ENCODE results near the gene LHFPL3.

Gene LHFPL3

DNA sequence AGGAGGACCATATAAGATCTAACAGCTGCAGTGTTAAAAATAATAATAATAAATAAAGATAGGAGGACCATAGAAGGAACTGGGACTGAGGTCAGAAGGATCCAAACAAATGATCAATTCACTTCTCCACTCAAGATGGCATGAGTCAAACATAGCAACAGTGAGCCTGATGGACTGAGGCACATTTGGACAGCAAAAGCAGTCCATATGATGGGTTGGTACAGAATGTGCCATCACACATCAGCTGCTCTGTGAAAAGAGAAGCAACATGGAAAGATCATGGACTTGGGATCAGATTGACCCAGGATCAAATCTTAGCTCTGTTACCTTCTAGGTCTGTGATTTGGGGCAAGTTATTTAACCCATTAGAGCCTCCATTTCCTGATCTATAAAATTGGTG, 496.7 kb downstream of the LHFPL3 start:
- Histone ChIP-seq H3K4me1 (ENCODE audit: control insufficient read depth in 2 of 2, insufficient read depth in 1 of 2, low read depth in 1 of 2, low read length in 2 of 2) (peaks cover 0 to 3% of the 10 kb centered on the region in 2 donors), H3K4me3 (ENCODE audit: low read length in 2 of 2) (no peak overlapping the region), H2AFZ (ENCODE audit: low read length) (no peak overlapping the region), H3K4ac (ENCODE audit: low read length) (no peak overlapping the region), H4K91ac (ENCODE audit: low read depth, low read length, poor library complexity) (no peak overlapping the region), H3K9me3 (replicated peaks in 1 of 2; ENCODE audit: control insufficient read depth in 2 of 2, insufficient read depth in 1 of 2, low read depth in 1 of 2, low read length in 2 of 2) (no peaks in the 10 kb centered on the region), H3K18ac (ENCODE audit: low read length) (no peak overlapping the region), H2BK5ac (ENCODE audit: low read length) (no peak overlapping the region), H2BK120ac (ENCODE audit: low read depth, low read length) (no peak overlapping the region), H3K14ac (ENCODE audit: low read length) (no peak overlapping the region), H3K27me3 (ENCODE audit: control insufficient read depth in 3 of 3, insufficient read depth in 3 of 3, low read depth in 1 of 3, low read length in 3 of 3) (no peaks in the 10 kb centered on the region), H2AK5ac (ENCODE audit: low read depth, low read length) (no peak overlapping the region), H2BK15ac (ENCODE audit: low read length) (no peak overlapping the region), H3K4me2 (ENCODE audit: insufficient read depth, low read length, poor library complexity, severe bottlenecking) (no peak overlapping the region), H2BK12ac (ENCODE audit: low read length) (no peak overlapping the region), H3K36me3 (replicated peaks in 1 of 2; ENCODE audit: control insufficient read depth in 2 of 2, insufficient read depth in 2 of 2, low read length in 2 of 2) (no peaks in the 10 kb centered on the region), H4K8ac (ENCODE audit: low read depth, low read length) (no peak overlapping the region), H3K9ac (ENCODE audit: low read depth, low read length, poor library complexity) (no peak overlapping the region), H3K23ac (ENCODE audit: low read depth, low read length, poor library complexity) (no peak overlapping the region), H3K27ac (replicated peaks; ENCODE audit: low read length) (no peak overlapping the region), H3K79me1 (ENCODE audit: low read depth, low read length) (no peaks in the 10 kb centered on the region)
- no peak for DNase-seq (ENCODE audit: low spot score)

DNA sequence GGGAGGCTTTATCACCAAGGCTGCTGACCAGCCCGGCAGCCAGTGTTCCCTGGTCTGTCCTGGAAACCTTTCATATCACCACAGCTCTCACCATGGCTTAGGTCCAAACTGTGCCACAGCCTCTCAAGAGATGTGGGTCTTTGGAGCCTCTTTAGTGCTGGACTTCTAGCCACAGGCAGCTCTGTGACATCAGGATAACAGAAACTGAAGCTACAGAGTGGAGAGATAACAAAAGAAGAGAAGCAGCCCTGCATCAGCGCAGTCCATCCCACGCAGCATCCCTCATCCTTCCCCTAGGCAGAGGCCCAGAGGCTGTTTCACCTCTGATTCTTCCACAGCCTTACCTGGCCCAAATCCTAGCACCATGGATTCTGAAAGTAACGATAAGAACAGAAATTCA, 497.7 kb downstream of the LHFPL3 start:
- Histone ChIP-seq H3K27ac (replicated peaks; ENCODE audit: low read length) (no peak overlapping the region), H3K4me2 (ENCODE audit: insufficient read depth, low read length, poor library complexity, severe bottlenecking) (no peak overlapping the region), H2AK5ac (ENCODE audit: low read depth, low read length) (no peak overlapping the region), H3K18ac (ENCODE audit: low read length) (no peak overlapping the region), H3K79me1 (ENCODE audit: low read depth, low read length) (no peaks in the 10 kb centered on the region), H2AFZ (ENCODE audit: low read length) (no peak overlapping the region), H3K14ac (ENCODE audit: low read length) (no peak overlapping the region), H3K23ac (ENCODE audit: low read depth, low read length, poor library complexity) (no peak overlapping the region), H2BK12ac (ENCODE audit: low read length) (no peak overlapping the region), H3K36me3 (replicated peaks in 1 of 2; ENCODE audit: control insufficient read depth in 2 of 2, insufficient read depth in 2 of 2, low read length in 2 of 2) (no peaks in the 10 kb centered on the region), H2BK15ac (ENCODE audit: low read length) (no peak overlapping the region), H4K91ac (ENCODE audit: low read depth, low read length, poor library complexity) (no peak overlapping the region), H3K9ac (ENCODE audit: low read depth, low read length, poor library complexity) (no peak overlapping the region), H3K4me3 (ENCODE audit: low read length in 2 of 2) (no peak overlapping the region), H3K4ac (ENCODE audit: low read length) (no peak overlapping the region), H3K4me1 (ENCODE audit: control insufficient read depth in 2 of 2, insufficient read depth in 1 of 2, low read depth in 1 of 2, low read length in 2 of 2) (peaks cover 0 to 2% of the 10 kb centered on the region in 2 donors), H2BK120ac (ENCODE audit: low read depth, low read length) (no peak overlapping the region), H2BK5ac (ENCODE audit: low read length) (no peak overlapping the region), H3K27me3 (ENCODE audit: control insufficient read depth in 3 of 3, insufficient read depth in 3 of 3, low read depth in 1 of 3, low read length in 3 of 3) (no peaks in the 10 kb centered on the region), H3K9me3 (replicated peaks in 1 of 2; ENCODE audit: control insufficient read depth in 2 of 2, insufficient read depth in 1 of 2, low read depth in 1 of 2, low read length in 2 of 2) (no peaks in the 10 kb centered on the region), H4K8ac (ENCODE audit: low read depth, low read length) (no peak overlapping the region)
- no CpG with 5 or more reads among the region's 4 CpGs for WGBS, 2 donors (ENCODE audit: extremely low coverage in 2 of 2, insufficient read length in 2 of 2, insufficient replicate concordance in 1 of 2)
- no peak for DNase-seq (ENCODE audit: low spot score)

DNA sequence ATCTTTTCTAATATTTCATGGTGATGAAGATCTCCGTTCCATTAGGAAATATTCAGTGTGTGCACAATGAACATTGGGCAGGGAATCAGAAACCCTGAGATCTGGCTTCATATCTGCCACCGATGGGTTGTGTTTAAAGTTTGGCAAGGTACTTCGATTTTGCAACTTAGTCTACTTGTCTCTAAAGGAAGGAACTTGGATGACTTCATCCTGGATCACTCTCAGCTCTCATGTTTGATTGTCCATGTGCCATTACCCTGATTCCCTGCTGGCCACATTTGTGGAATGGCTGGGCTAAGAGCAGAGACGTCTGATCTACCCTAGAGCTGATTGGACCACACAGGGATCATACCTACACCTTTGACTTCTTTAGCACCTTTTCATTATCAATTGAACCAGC, 508.6 kb downstream of the LHFPL3 start:
- H4K91ac ChIP-seq (ENCODE audit: low read depth, low read length, poor library complexity): no peak overlapping the region
- no peak for DNase-seq (ENCODE audit: low spot score)
- H3K27ac ChIP-seq (replicated peaks; ENCODE audit: low read length): no peak overlapping the region
- H3K36me3 ChIP-seq (replicated peaks in 1 of 2; ENCODE audit: control insufficient read depth in 2 of 2, insufficient read depth in 2 of 2, low read length in 2 of 2): no peaks in the 10 kb centered on the region
- no peak overlapping the region for H3K23ac ChIP-seq (ENCODE audit: low read depth, low read length, poor library complexity)
- no peak overlapping the region for H2BK5ac ChIP-seq (ENCODE audit: low read length)
- H3K18ac ChIP-seq (ENCODE audit: low read length): no peak overlapping the region
- no peaks in the 10 kb centered on the region for H3K27me3 ChIP-seq (ENCODE audit: control insufficient read depth in 3 of 3, insufficient read depth in 3 of 3, low read depth in 1 of 3, low read length in 3 of 3)
- no peak overlapping the region for H4K8ac ChIP-seq (ENCODE audit: low read depth, low read length)
- no peak overlapping the region for H2AFZ ChIP-seq (ENCODE audit: low read length)
- no peak overlapping the region for H2BK15ac ChIP-seq (ENCODE audit: low read length)
- no CpG with 5 or more reads among the region's 4 CpGs for WGBS, 2 donors (ENCODE audit: extremely low coverage in 2 of 2, insufficient read length in 2 of 2, insufficient replicate concordance in 1 of 2)
- no peaks in the 10 kb centered on the region for H3K79me1 ChIP-seq (ENCODE audit: low read depth, low read length)
- no peak overlapping the region for H2BK12ac ChIP-seq (ENCODE audit: low read length)
- H3K4me3 ChIP-seq (ENCODE audit: low read length in 2 of 2): no peak overlapping the region
- H3K4ac ChIP-seq (ENCODE audit: low read length): no peak overlapping the region
- H3K4me1 ChIP-seq (ENCODE audit: control insufficient read depth in 2 of 2, insufficient read depth in 1 of 2, low read depth in 1 of 2, low read length in 2 of 2): peaks cover 0 to 3% of the 10 kb centered on the region in 2 donors
- no peak overlapping the region for H2BK120ac ChIP-seq (ENCODE audit: low read depth, low read length)
- no peak overlapping the region for H2AK5ac ChIP-seq (ENCODE audit: low read depth, low read length)
- no peak overlapping the region for H3K9ac ChIP-seq (ENCODE audit: low read depth, low read length, poor library complexity)
- no peak overlapping the region for H3K14ac ChIP-seq (ENCODE audit: low read length)
- no peaks in the 10 kb centered on the region for H3K9me3 ChIP-seq (replicated peaks in 1 of 2; ENCODE audit: control insufficient read depth in 2 of 2, insufficient read depth in 1 of 2, low read depth in 1 of 2, low read length in 2 of 2)
- no peak overlapping the region for H3K4me2 ChIP-seq (ENCODE audit: insufficient read depth, low read length, poor library complexity, severe bottlenecking)

DNA sequence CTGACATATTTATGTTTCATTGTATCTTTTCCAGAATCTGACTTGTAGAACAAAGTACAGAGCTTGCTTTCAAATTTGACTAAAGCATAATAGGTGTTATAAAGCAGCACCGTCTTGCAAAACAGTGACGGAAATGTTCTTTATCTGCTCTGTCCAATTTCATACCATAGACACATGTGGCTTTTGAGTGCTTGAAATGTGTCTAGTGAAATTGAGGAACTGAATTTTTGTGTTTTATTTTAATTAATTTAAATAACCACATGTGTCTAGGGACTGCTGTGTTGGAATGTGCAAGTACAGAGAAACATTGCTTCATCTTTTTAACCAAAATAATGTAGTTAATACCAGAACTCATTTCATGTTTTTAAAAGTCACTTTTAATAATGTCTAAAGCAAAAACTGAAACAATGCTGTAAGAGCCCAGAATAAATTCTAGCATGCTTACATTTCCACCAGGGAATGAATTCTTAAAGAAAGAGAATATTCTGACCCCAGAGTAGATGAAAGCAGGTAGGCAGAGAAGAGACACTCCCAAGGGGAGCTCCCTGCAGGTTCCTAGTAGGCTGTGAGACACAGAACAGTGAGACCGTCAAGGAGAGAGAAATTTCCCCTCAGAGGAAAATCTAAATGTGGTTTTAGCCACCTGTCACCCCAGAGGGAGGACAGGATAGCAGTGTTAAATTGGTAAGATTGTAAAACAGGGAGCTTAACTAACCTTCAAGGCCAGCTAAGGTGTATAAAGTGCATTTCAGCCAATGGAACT, 510.3 kb downstream of the LHFPL3 start:
- Histone ChIP-seq H3K9me3 (replicated peaks in 1 of 2; ENCODE audit: control insufficient read depth in 2 of 2, insufficient read depth in 1 of 2, low read depth in 1 of 2, low read length in 2 of 2) (no peaks in the 10 kb centered on the region), H2BK120ac (ENCODE audit: low read depth, low read length) (no peak overlapping the region), H2BK12ac (ENCODE audit: low read length) (no peak overlapping the region), H3K4me3 (ENCODE audit: low read length in 2 of 2) (no peak overlapping the region), H3K4ac (ENCODE audit: low read length) (no peak overlapping the region), H2BK15ac (ENCODE audit: low read length) (no peak overlapping the region), H3K14ac (ENCODE audit: low read length) (no peak overlapping the region), H3K27me3 (ENCODE audit: control insufficient read depth in 3 of 3, insufficient read depth in 3 of 3, low read depth in 1 of 3, low read length in 3 of 3) (no peaks in the 10 kb centered on the region), H3K9ac (ENCODE audit: low read depth, low read length, poor library complexity) (no peak overlapping the region), H3K79me1 (ENCODE audit: low read depth, low read length) (no peaks in the 10 kb centered on the region), H4K91ac (ENCODE audit: low read depth, low read length, poor library complexity) (no peak overlapping the region), H4K8ac (ENCODE audit: low read depth, low read length) (no peak overlapping the region), H3K27ac (replicated peaks; ENCODE audit: low read length) (no peak overlapping the region), H2AFZ (ENCODE audit: low read length) (no peak overlapping the region), H2BK5ac (ENCODE audit: low read length) (no peak overlapping the region), H2AK5ac (ENCODE audit: low read depth, low read length) (no peak overlapping the region), H3K36me3 (replicated peaks in 1 of 2; ENCODE audit: control insufficient read depth in 2 of 2, insufficient read depth in 2 of 2, low read length in 2 of 2) (no peaks in the 10 kb centered on the region), H3K4me1 (ENCODE audit: control insufficient read depth in 2 of 2, insufficient read depth in 1 of 2, low read depth in 1 of 2, low read length in 2 of 2) (peaks cover 0 to 6% of the 10 kb centered on the region in 2 donors), H3K18ac (ENCODE audit: low read length) (no peak overlapping the region), H3K4me2 (ENCODE audit: insufficient read depth, low read length, poor library complexity, severe bottlenecking) (no peak overlapping the region), H3K23ac (ENCODE audit: low read depth, low read length, poor library complexity) (no peak overlapping the region)
- WGBS, 2 donors (ENCODE audit: extremely low coverage in 2 of 2, insufficient read length in 2 of 2, insufficient replicate concordance in 1 of 2): no CpG with 5 or more reads among the region's 3 CpGs
- DNase-seq (ENCODE audit: low spot score): no peak

Data from neuronal stem cell (in vitro differentiated cells).